Effector memory CD4-positive, alpha-beta T cell (primary cell): ENCODE data around the gene TMCC2.
"Not testable (repeated sequence)": the region's sequence is repeated elsewhere in the genome, so short reads cannot be mapped to it uniquely, and the experiment has no call there.

Source experiments
- DNase-seq, 3 donors: peaks; one replicate each; pipeline ENCODE4 v3.0.0-alpha.2; 2020
- H3K27ac ChIP-seq: 2 replicates; pipeline ENCODE4 v1.7.0; 2013; ENCODE audit warnings: mild to moderate bottlenecking, low read length, moderate library complexity; ENCODE audit not compliant: insufficient read depth, poor library complexity, severe bottlenecking
- H3K27me3 ChIP-seq: replicated peaks from 2 replicates; pipeline ENCODE4 v1.7.0; 2013; ENCODE audit warnings: mild to moderate bottlenecking, low read length; ENCODE audit not compliant: insufficient read depth, control insufficient read depth, poor library complexity, severe bottlenecking
- H3K36me3 ChIP-seq: 2 replicates; pipeline ENCODE4 v1.7.0; 2013; ENCODE audit warnings: mild to moderate bottlenecking, low read length, moderate library complexity; ENCODE audit not compliant: control insufficient read depth, insufficient read depth
- H3K4me1 ChIP-seq: 2 replicates; pipeline ENCODE4 v1.7.0; 2013; ENCODE audit warnings: low read length, mild to moderate bottlenecking; ENCODE audit not compliant: control insufficient read depth, insufficient read depth, poor library complexity, severe bottlenecking
- H3K4me3 ChIP-seq: 2 replicates; pipeline ENCODE4 v1.7.0; 2013; ENCODE audit warnings: low read length, low read depth, mild to moderate bottlenecking; ENCODE audit not compliant: insufficient read depth, poor library complexity, severe bottlenecking
- H3K9me3 ChIP-seq: 2 replicates; pipeline ENCODE4 v1.7.0; 2013; ENCODE audit warnings: mild to moderate bottlenecking, low read length, moderate library complexity; ENCODE audit not compliant: control insufficient read depth

The TMCC2 gene

GRCh38 chr1:205287076-205287475, 59.3 kb downstream of the TMCC2 start:
- peaks cover 53% of the 10 kb centered on the region for H3K4me1 ChIP-seq
- no peaks in the 10 kb centered on the region for H3K9me3 ChIP-seq
- peak overlapping the region; percentile 40 for H3K4me3 ChIP-seq
- DNase-seq: no peak
- no peaks in the 10 kb centered on the region for H3K36me3 ChIP-seq
- no peaks in the 10 kb centered on the region for H3K27me3 ChIP-seq
- H3K27ac ChIP-seq: peak overlapping the region; percentile 84

- Histone ChIP-seq H3K27me3 (no peaks in the 10 kb centered on the region), H3K4me3 (peak overlapping the region; percentile 40), H3K4me1 (peaks cover 53% of the 10 kb centered on the region), H3K9me3 (no peaks in the 10 kb centered on the region), H3K27ac (peak overlapping the region; percentile 84), H3K36me3 (no peaks in the 10 kb centered on the region)
- peak; percentile 68 to 80 (median 74) for DNase-seq
These were observed 60.2 kb downstream of the TMCC2 start for GRCh38 chr1:205287767-205288559.

GRCh38 chr1:205291596-205291995, 63.9 kb downstream of the TMCC2 start:
- Histone ChIP-seq H3K4me3 (no peak overlapping the region), H3K9me3 (no peaks in the 10 kb centered on the region), H3K27me3 (no peaks in the 10 kb centered on the region), H3K36me3 (no peaks in the 10 kb centered on the region), H3K4me1 (peaks cover 21% of the 10 kb centered on the region), H3K27ac (no peak overlapping the region)
- DNase-seq: no peak

DNA sequence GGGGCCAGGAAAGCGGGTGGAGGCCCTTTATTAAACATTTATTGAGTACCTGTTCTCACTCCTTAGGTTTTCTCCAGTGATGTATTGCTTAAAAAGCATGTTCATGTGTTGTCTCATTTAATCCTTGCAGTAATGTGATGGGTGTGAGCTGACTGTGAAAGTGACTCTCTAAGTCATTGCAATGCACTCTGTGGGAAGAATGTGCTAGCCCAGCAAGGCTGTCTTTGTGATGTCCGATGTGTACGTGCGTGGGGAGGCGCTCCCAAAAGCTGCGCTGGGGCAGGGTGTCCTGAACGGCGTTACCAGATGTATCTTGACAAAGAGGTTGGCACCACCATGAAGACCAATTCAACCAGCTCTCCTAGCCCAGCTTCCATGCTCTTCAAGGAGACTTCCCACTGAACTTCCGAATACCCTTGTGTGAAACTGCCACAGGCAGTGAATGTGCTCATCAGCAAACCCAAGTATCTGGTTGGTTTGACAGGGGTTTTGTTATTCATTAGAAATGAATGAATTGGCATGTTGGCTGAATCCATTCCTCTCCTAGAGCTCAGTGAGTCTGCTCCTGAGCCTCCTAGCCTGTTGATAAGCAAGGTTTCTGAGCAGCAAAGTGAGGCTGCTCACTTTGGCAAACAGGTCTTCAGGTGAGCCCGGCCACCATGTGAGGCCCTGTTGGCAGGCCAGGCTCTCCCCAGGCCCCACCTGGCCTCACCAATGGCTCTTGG, 65.8 kb downstream of the TMCC2 start:
- Histone ChIP-seq H3K4me1 (peaks cover 6% of the 10 kb centered on the region), H3K9me3 (no peaks in the 10 kb centered on the region), H3K4me3 (no peak overlapping the region), H3K27me3 (no peaks in the 10 kb centered on the region), H3K27ac (no peak overlapping the region), H3K36me3 (no peaks in the 10 kb centered on the region)
- no peak for DNase-seq

GRCh38 chr1:205294175-205294917, 66.6 kb downstream of the TMCC2 start:
- no peak overlapping the region for H3K27ac ChIP-seq
- no peak for DNase-seq
- no peaks in the 10 kb centered on the region for H3K9me3 ChIP-seq
- H3K4me1 ChIP-seq: peaks cover 6% of the 10 kb centered on the region
- no peaks in the 10 kb centered on the region for H3K36me3 ChIP-seq
- no peaks in the 10 kb centered on the region for H3K27me3 ChIP-seq
- H3K4me3 ChIP-seq: no peak overlapping the region

DNA sequence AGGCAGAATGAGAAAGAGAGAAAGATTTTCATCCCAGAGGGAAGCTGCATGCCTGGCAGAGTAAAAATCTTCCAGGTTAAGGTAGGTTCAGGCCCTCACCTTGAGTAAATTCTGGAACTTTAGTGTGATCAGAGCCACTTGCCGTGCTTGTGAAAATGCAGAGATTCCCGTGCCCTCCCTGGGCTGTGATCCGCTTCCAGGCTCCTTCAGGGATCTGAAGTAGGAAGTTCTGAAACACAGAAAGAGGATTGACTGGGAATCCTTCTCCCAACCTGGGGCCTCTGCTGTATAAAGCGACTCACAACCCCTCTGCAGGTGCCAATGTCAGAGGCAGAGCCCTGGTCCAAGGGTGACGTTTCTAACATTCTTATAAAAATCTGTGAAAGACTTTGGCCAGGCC, 67.2 kb downstream of the TMCC2 start:
- no peaks in the 10 kb centered on the region for H3K36me3 ChIP-seq
- peaks cover 4% of the 10 kb centered on the region for H3K4me1 ChIP-seq
- no peak overlapping the region for H3K27ac ChIP-seq
- no peaks in the 10 kb centered on the region for H3K27me3 ChIP-seq
- no peak overlapping the region for H3K4me3 ChIP-seq
- no peaks in the 10 kb centered on the region for H3K9me3 ChIP-seq
- no peak for DNase-seq

DNA sequence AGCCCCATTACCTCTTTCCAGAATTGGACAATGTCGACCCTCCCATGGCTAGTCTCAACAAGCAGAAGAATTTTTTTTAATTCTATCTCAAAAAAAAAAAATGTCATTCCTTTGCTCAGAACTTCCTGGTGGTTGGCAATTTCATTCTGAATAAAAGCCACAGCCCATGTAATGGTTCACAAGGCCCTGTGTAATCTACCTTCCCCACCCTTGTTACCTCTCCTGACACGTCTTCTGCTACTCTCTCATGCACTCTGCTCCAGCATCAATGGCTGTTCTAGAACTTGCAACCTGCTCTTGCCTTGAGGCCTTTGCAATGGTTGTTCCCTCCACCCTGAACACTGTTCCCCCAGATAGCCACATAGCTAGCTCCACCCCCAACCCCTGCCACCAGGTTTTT, 68.4 kb downstream of the TMCC2 start:
- DNase-seq: no peak
- no peak overlapping the region for H3K27ac ChIP-seq
- no peaks in the 10 kb centered on the region for H3K36me3 ChIP-seq
- no peaks in the 10 kb centered on the region for H3K9me3 ChIP-seq
- H3K4me1 ChIP-seq: peaks cover 2% of the 10 kb centered on the region
- no peaks in the 10 kb centered on the region for H3K27me3 ChIP-seq
- H3K4me3 ChIP-seq: no peak overlapping the region

GRCh38 chr1:205297546-205298177, 69.9 kb downstream of the TMCC2 start:
- not testable (repeated sequence) for DNase-seq, H3K27me3 ChIP-seq, H3K4me3 ChIP-seq, H3K27ac ChIP-seq, H3K9me3 ChIP-seq, H3K4me1 ChIP-seq
- peaks cover 11% of the 10 kb centered on the region for H3K36me3 ChIP-seq

GRCh38 chr1:205298191-205298994, 70.6 kb downstream of the TMCC2 start:
- H3K27ac ChIP-seq: no peak overlapping the region
- no peaks in the 10 kb centered on the region for H3K27me3 ChIP-seq
- DNase-seq: no peak
- H3K9me3 ChIP-seq: no peaks in the 10 kb centered on the region
- H3K4me3 ChIP-seq: no peak overlapping the region
- no peaks in the 10 kb centered on the region for H3K4me1 ChIP-seq
- H3K36me3 ChIP-seq: peaks cover 17% of the 10 kb centered on the region
